Measurements from ENCODE around the gene RHBDD3. TPM values are rescaled to one million over a fixed set of nuclear protein-coding genes. Genes with fewer than 3 reads are reported as not detected.

RHBDD3 gene
- total RNA-seq, 1 experiment from 2014 or later, result 49.6 TPM

GRCh38 chr22:29300467-29300806, 32.7 kb upstream of the RHBDD3 start:
- BruUV-seq (replicated peaks), result no TSS peak
- H3K36me3 ChIP-seq (ENCODE audit: control insufficient read depth, insufficient read depth, low read length), result peaks cover 25% of the 10 kb centered on the region
- peaks cover 7% of the 10 kb centered on the region; the same call in 1 of the 2 replicates for H3K4me1 ChIP-seq (ENCODE audit: control insufficient read depth, insufficient read depth, low read length)
- no peak; the same call in 1 of the 2 replicates for TF ChIP-seq POLR2AphosphoS5 (IDR thresholded peaks at IDR 0.05; ENCODE audit: low read depth, low read length)
- TF ChIP-seq TCF7L2 (IDR thresholded peaks at IDR 0.05; ENCODE audit: low read depth, low read length), result no peak
- no peak overlapping the region for H3K4me3 ChIP-seq (ENCODE audit: low read depth in 2 of 2, low read length in 2 of 2)
- no peaks in the 10 kb centered on the region for H3K27me3 ChIP-seq (ENCODE audit: control insufficient read depth, insufficient read depth, low read length)
- ChIA-PET POLR2A (interaction anchor here (0.6 kb wide), 1 partner anchor 13 kb away, joined by 3 read pairs; no protein-coding TSS in a partner anchor), CTCF (no interaction called here)
- H3K27ac ChIP-seq (ENCODE audit: low read length), result no peak overlapping the region
- no peaks in the 10 kb centered on the region for H3K9me3 ChIP-seq (ENCODE audit: control insufficient read depth, insufficient read depth, low read depth, low read length)
- no peak for DNase-seq (ENCODE audit: low read depth, low spot score)
- ATAC-seq, result no peak
- in situ Hi-C loops (cut with HindIII; ENCODE audit: low pct_unique_long_range_greater_than_20kb, low sequenced_read_pairs), result no loop called here
- intact Hi-C loops (cut with micrococcal nuclease; ENCODE audit: unreplicated experiment), result no loop called here

GRCh38 chr22:29299136-29299900, 31.5 kb upstream of the RHBDD3 start:
- Histone ChIP-seq H3K27ac (ENCODE audit: low read length) (no peak overlapping the region), H3K36me3 (ENCODE audit: control insufficient read depth, insufficient read depth, low read length) (peaks cover 30% of the 10 kb centered on the region), H3K9me3 (ENCODE audit: control insufficient read depth, insufficient read depth, low read depth, low read length) (no peaks in the 10 kb centered on the region), H3K4me3 (ENCODE audit: low read depth in 2 of 2, low read length in 2 of 2) (no peak overlapping the region), H3K27me3 (ENCODE audit: control insufficient read depth, insufficient read depth, low read length) (no peaks in the 10 kb centered on the region), H3K4me1 (ENCODE audit: control insufficient read depth, insufficient read depth, low read length) (peaks cover 7% of the 10 kb centered on the region; the same call in 1 of the 2 replicates)
- in situ Hi-C loops (cut with HindIII; ENCODE audit: low pct_unique_long_range_greater_than_20kb, low sequenced_read_pairs), result no loop called here
- BruUV-seq (replicated peaks), result TSS peak; percentile 98
- ChIA-PET CTCF (no interaction called here), POLR2A (interaction anchor here (0.6 kb wide), 1 partner anchor 27 kb away, joined by 3 read pairs; no protein-coding TSS in a partner anchor)
- DNase-seq (ENCODE audit: low read depth, low spot score) (no peak), ATAC-seq (no peak)
- intact Hi-C loops (cut with micrococcal nuclease; ENCODE audit: unreplicated experiment), result no loop called here
- TF ChIP-seq, protein P1, sequence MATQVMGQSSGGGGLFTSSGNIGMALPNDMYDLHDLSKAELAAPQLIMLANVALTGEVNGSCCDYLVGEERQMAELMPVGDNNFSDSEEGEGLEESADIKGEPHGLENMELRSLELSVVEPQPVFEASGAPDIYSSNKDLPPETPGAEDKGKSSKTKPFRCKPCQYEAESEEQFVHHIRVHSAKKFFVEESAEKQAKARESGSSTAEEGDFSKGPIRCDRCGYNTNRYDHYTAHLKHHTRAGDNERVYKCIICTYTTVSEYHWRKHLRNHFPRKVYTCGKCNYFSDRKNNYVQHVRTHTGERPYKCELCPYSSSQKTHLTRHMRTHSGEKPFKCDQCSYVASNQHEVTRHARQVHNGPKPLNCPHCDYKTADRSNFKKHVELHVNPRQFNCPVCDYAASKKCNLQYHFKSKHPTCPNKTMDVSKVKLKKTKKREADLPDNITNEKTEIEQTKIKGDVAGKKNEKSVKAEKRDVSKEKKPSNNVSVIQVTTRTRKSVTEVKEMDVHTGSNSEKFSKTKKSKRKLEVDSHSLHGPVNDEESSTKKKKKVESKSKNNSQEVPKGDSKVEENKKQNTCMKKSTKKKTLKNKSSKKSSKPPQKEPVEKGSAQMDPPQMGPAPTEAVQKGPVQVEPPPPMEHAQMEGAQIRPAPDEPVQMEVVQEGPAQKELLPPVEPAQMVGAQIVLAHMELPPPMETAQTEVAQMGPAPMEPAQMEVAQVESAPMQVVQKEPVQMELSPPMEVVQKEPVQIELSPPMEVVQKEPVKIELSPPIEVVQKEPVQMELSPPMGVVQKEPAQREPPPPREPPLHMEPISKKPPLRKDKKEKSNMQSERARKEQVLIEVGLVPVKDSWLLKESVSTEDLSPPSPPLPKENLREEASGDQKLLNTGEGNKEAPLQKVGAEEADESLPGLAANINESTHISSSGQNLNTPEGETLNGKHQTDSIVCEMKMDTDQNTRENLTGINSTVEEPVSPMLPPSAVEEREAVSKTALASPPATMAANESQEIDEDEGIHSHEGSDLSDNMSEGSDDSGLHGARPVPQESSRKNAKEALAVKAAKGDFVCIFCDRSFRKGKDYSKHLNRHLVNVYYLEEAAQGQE (IDR thresholded peaks at IDR 0.05; ENCODE audit: insufficient read depth in 1 of 2, low read depth in 2 of 2, low read length in 1 of 2), result no peak
- no peak for TF ChIP-seq SIN3A (IDR thresholded peaks at IDR 0.05; ENCODE audit: borderline replicate concordance, insufficient read depth, low read depth, low read length)
- no peak for TF ChIP-seq TCF7L2 (IDR thresholded peaks at IDR 0.05; ENCODE audit: low read depth, low read length)
- TF ChIP-seq POLR2AphosphoS5 (IDR thresholded peaks at IDR 0.05; ENCODE audit: low read depth, low read length), result no peak
- no peak for TF ChIP-seq CTCF (IDR thresholded peaks at IDR 0.05)

DNA sequence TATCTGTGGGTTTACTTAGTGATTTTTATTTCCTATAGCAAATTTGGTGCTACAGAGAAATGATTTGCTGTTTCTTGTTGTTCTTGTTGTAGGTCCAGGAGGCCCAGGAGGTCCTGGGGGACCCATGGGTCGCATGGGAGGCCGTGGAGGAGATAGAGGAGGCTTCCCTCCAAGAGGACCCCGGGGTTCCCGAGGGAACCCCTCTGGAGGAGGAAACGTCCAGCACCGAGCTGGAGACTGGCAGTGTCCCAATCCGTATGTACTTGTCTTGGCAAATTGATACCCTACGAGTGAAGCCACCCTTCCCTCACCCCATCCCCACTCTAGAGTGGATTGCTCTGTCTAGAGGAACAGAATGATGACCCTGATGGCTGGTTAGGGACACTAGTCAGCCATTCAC, 30.9 kb upstream of the RHBDD3 start:
- no TSS peak for BruUV-seq (replicated peaks)
- no peaks in the 10 kb centered on the region for H3K27me3 ChIP-seq (ENCODE audit: control insufficient read depth, insufficient read depth, low read length)
- H3K4me3 ChIP-seq (ENCODE audit: low read depth in 2 of 2, low read length in 2 of 2), result no peak overlapping the region
- no peak for ATAC-seq
- H3K27ac ChIP-seq (ENCODE audit: low read length), result no peak overlapping the region
- H3K36me3 ChIP-seq (ENCODE audit: control insufficient read depth, insufficient read depth, low read length), result peaks cover 30% of the 10 kb centered on the region
- TF ChIP-seq, protein P1 (IDR thresholded peaks at IDR 0.05; ENCODE audit: insufficient read depth in 1 of 2, low read depth in 2 of 2, low read length in 1 of 2), result no peak
- TF ChIP-seq CTCF (IDR thresholded peaks at IDR 0.05) (no peak), POLR2AphosphoS5 (IDR thresholded peaks at IDR 0.05; ENCODE audit: low read depth, low read length) (no peak)
- H3K9me3 ChIP-seq (ENCODE audit: control insufficient read depth, insufficient read depth, low read depth, low read length), result no peaks in the 10 kb centered on the region
- ChIA-PET POLR2A (no interaction called here), CTCF (no interaction called here)
- no peak for DNase-seq (ENCODE audit: low read depth, low spot score)
- intact Hi-C loops (cut with micrococcal nuclease; ENCODE audit: unreplicated experiment), result no loop called here
- in situ Hi-C loops (cut with HindIII; ENCODE audit: low pct_unique_long_range_greater_than_20kb, low sequenced_read_pairs), result no loop called here
- H3K4me1 ChIP-seq (ENCODE audit: control insufficient read depth, insufficient read depth, low read length), result peaks cover 7% of the 10 kb centered on the region; the same call in 1 of the 2 replicates

All from Panc1 (cell line).